SU-DHL-6 (cell line): ENCODE measurements around the gene NME1.

Experiments
- H2AFZ ChIP-seq: fragments of 200-600 bp; sonication (generic); 2 replicates; pipeline ENCODE4 v1.6.1; 2014; ENCODE audit warnings: low read depth, mild to moderate bottlenecking, moderate library complexity, mixed read lengths, antibody characterized with exemption, low read length; ENCODE audit not compliant: severe bottlenecking
- H3F3A ChIP-seq: fragments of 200-600 bp; shearing (Covaris generic); 2 replicates; pipeline ENCODE4 v1.6.0; 2016; ENCODE audit warnings: antibody characterized with exemption, mild to moderate bottlenecking; ENCODE audit not compliant: insufficient read depth
- H3K27ac ChIP-seq: fragments of 200-600 bp; sonication (generic); 2 replicates; pipeline ENCODE4 v1.5.1; 2016; ENCODE audit warnings: low read depth, mild to moderate bottlenecking, low read length, moderate library complexity, mixed read lengths
- H3K27me3 ChIP-seq: fragments of 200-600 bp; sonication (generic), shearing (Covaris generic); 2 replicates; pipeline ENCODE4 v1.6.0; 2014; ENCODE audit warnings: mild to moderate bottlenecking, low read length
- H3K36me3 ChIP-seq: fragments of 200-600 bp; sonication (generic); 2 replicates; pipeline ENCODE4 v1.6.1; 2014; ENCODE audit warnings: mild to moderate bottlenecking, low read length, mixed read lengths
- H3K4me2 ChIP-seq: fragments of 300-600, 200-600 bp; shearing (Covaris generic), sonication (generic); 2 replicates; pipeline ENCODE4 v1.6.0; 2014; ENCODE audit warnings: low read length, low read depth, mild to moderate bottlenecking; ENCODE audit not compliant: poor library complexity, severe bottlenecking
- H3K4me3 ChIP-seq: fragments of 200-600 bp; sonication (generic); 2 replicates; pipeline ENCODE4 v1.5.1; 2014; ENCODE audit warnings: antibody characterized with exemption, low read length, mild to moderate bottlenecking, mixed read lengths; ENCODE audit not compliant: insufficient read depth, poor library complexity, severe bottlenecking
- H3K79me2 ChIP-seq: fragments of 200-600 bp; sonication (generic); 2 replicates; pipeline ENCODE4 v1.6.1; 2014; ENCODE audit warnings: mild to moderate bottlenecking, low read length, moderate library complexity; ENCODE audit not compliant: insufficient read depth
- H3K9ac ChIP-seq: fragments of 200-600 bp; sonication (generic); 2 replicates; pipeline ENCODE4 v1.7.0; 2014; ENCODE audit warnings: mild to moderate bottlenecking, low read length
- H3K9me2 ChIP-seq: fragments of 200-600 bp; sonication (generic); replicated peaks from 2 replicates; pipeline ENCODE4 v1.6.1; 2014; ENCODE audit warnings: low read length; ENCODE audit not compliant: insufficient read depth
- H3K9me3 ChIP-seq: fragments of 200-600 bp; sonication (generic); 2 replicates; pipeline ENCODE4 v1.6.1; 2014; ENCODE audit warnings: low read length, mixed read lengths; ENCODE audit not compliant: insufficient read depth
- H4K20me1 ChIP-seq: fragments of 200-600 bp; sonication (generic); 2 replicates; pipeline ENCODE4 v1.6.1; 2014; ENCODE audit warnings: low read depth, mild to moderate bottlenecking, antibody characterized with exemption, low read length, moderate library complexity, mixed read lengths
- CTCF ChIP-seq: fragments of 200-600 bp; sonication (generic); IDR thresholded peaks from one replicate; pipeline ENCODE4 v1.5.1; 2017; ENCODE audit warnings: antibody characterized with exemption, mild to moderate bottlenecking, low read length, moderate library complexity; ENCODE audit not compliant: insufficient read depth, poor library complexity, severe bottlenecking
- EZH2phosphoT487 ChIP-seq: fragments of 200-600 bp; sonication (generic), shearing (Covaris generic); conservative IDR thresholded peaks from 2 replicates; pipeline ENCODE4 v1.6.1; 2018; ENCODE audit warnings: mild to moderate bottlenecking, antibody characterized with exemption, low read length, moderate library complexity, mixed read lengths

NME1 gene

GRCh38 chr17:51164911-51165679 is 11.7 kb downstream of the NME1 start:
- no peaks in the 10 kb centered on the region for H4K20me1 ChIP-seq
- H3K9me3 ChIP-seq: no peaks in the 10 kb centered on the region
- TF ChIP-seq CTCF (no peak), EZH2phosphoT487 (no peak)
- H3K4me2 ChIP-seq: peak overlapping the region; percentile 79
- peaks cover 16% of the 10 kb centered on the region for H3K79me2 ChIP-seq
- H3F3A ChIP-seq: peaks cover 37% of the 10 kb centered on the region
- H3K27ac ChIP-seq: peak overlapping the region; percentile 65
- H3K27me3 ChIP-seq: no peaks in the 10 kb centered on the region
- no peaks in the 10 kb centered on the region for H3K9me2 ChIP-seq
- H3K9ac ChIP-seq: peak overlapping the region; percentile 82
- H3K36me3 ChIP-seq: 0 out of 2 replicates have a peak, but pooled peaks cover 10% of the 10 kb centered on the region
- peak overlapping the region; percentile 29 for H2AFZ ChIP-seq
- H3K4me3 ChIP-seq: peak overlapping the region; percentile 69

GRCh38 chr17:51165680-51166197 is 12.4 kb downstream of the NME1 start:
- Histone ChIP-seq H3K27me3 (no peaks in the 10 kb centered on the region), H3K27ac (peak overlapping the region; percentile 65), H3K9me2 (no peaks in the 10 kb centered on the region), H4K20me1 (no peaks in the 10 kb centered on the region), H3K79me2 (peaks cover 16% of the 10 kb centered on the region), H3K9me3 (no peaks in the 10 kb centered on the region), H3K36me3 (0 out of 2 replicates have a peak, but pooled peaks cover 10% of the 10 kb centered on the region), H3K4me3 (peak overlapping the region; percentile 69), H3F3A (peaks cover 37% of the 10 kb centered on the region), H3K4me2 (peak overlapping the region; percentile 79), H3K9ac (peak overlapping the region; percentile 82), H2AFZ (peak overlapping the region; percentile 29)
- no peak for TF ChIP-seq CTCF
- TF ChIP-seq EZH2phosphoT487: no peak

- Histone ChIP-seq H3K27me3 (no peaks in the 10 kb centered on the region), H3K79me2 (peaks cover 16% of the 10 kb centered on the region), H3K27ac (peak within 1 kb of the TSS; percentile 65), H3K9ac (peak within 1 kb of the TSS; percentile 82), H3K9me2 (no peaks in the 10 kb centered on the region), H3K9me3 (no peaks in the 10 kb centered on the region), H4K20me1 (no peaks in the 10 kb centered on the region), H3F3A (peaks cover 33% of the 10 kb centered on the region), H3K4me2 (peak within 1 kb of the TSS; percentile 79), H2AFZ (peak within 1 kb of the TSS; percentile 72), H3K4me3 (peak within 1 kb of the TSS; percentile 69), H3K36me3 (peaks cover 11% of the 10 kb centered on the region; the same call in 1 of the 2 replicates)
- TF ChIP-seq EZH2phosphoT487: no peak
- no peak for TF ChIP-seq CTCF
Measured at GRCh38 chr17:51166198-51166986, 13.0 kb downstream of the NME1 start, which contains the start of gene NME2. Gene NME2 (plus strand): TSS chr17:51166411. CDS start chr17:51166831, 420 bp downstream.
